GM18505 (cell line): ENCODE data around the gene COX7A2L.

ENCODE experiments used
- ATAC-seq: cut with Tn5 transposase; IDR thresholded peaks from one replicate; pipeline ENCODE4 v1.9.1; 2021; ENCODE audit not compliant: unreplicated experiment
- POLR2A ChIP-seq: IDR thresholded peaks from 4 replicates; pipeline ENCODE4 v1.6.1; 2011; ENCODE audit warnings: borderline replicate concordance; ENCODE audit not compliant: insufficient read depth, insufficient read length; ENCODE audit errors: extremely low read depth

COX7A2L gene

GRCh38 chr2:42304059-42304713 is 56.8 kb downstream of the COX7A2L start:
- no peak for ATAC-seq
- TF ChIP-seq POLR2A = no peak

GRCh38 chr2:42303252-42303651 is 57.8 kb downstream of the COX7A2L start:
- no peak for ATAC-seq
- TF ChIP-seq POLR2A = no peak

- no peak for ATAC-seq
- TF ChIP-seq POLR2A = no peak
These were observed 60.5 kb downstream of the COX7A2L start for GRCh38 chr2:42300527-42300926.
